Neutrophil (primary cell): ENCODE measurements around the gene GDF10.

ENCODE experiments used
- H3K27ac ChIP-seq: fragments of 200-600 bp; sonication (generic); 2 replicates; pipeline ENCODE4 v1.5.1; 2016; ENCODE audit warnings: mild to moderate bottlenecking, moderate library complexity
- H3K27me3 ChIP-seq: fragments of 200-600 bp; sonication (generic); 2 replicates; pipeline ENCODE4 v1.6.0; 2016; ENCODE audit warnings: mild to moderate bottlenecking
- H3K36me3 ChIP-seq: fragments of 200-600 bp; sonication (generic); 2 replicates; pipeline ENCODE4 v1.5.1; 2017
- H3K4me1 ChIP-seq, 2 experiments: fragments of 200-600 bp in 1 of 2; sonication (generic) in 1 of 2; 1 replicate in 1 of 2; 2 replicates in 1 of 2; pipeline versions ENCODE4 v1.5.1 to v1.6.1; 2013 to 2016; ENCODE audit warnings: low read depth in 1 of 2, low read length in 1 of 2, mild to moderate bottlenecking in 1 of 2, moderate library complexity in 1 of 2; ENCODE audit not compliant: control insufficient read depth in 1 of 2, insufficient read depth in 1 of 2
- H3K4me3 ChIP-seq, 2 experiments: fragments of 200-600 bp in 1 of 2; sonication (generic) in 1 of 2; 1 replicate in 1 of 2; 2 replicates in 1 of 2; pipeline ENCODE4 v1.5.1; 2013 to 2016; ENCODE audit warnings: low read depth in 1 of 2, low read length in 1 of 2, mild to moderate bottlenecking in 1 of 2, moderate library complexity in 1 of 2
- H3K9me3 ChIP-seq: fragments of 200-600 bp; sonication (generic); 2 replicates; pipeline ENCODE4 v1.5.1; 2016
- TF ChIP-seq, protein P1 (sequence below): fragments of 200-600 bp; sonication (generic); IDR thresholded peaks from 2 replicates; pipeline ENCODE4 v1.5.1; 2016; ENCODE audit warnings: antibody characterized with exemption

Gene GDF10

DNA sequence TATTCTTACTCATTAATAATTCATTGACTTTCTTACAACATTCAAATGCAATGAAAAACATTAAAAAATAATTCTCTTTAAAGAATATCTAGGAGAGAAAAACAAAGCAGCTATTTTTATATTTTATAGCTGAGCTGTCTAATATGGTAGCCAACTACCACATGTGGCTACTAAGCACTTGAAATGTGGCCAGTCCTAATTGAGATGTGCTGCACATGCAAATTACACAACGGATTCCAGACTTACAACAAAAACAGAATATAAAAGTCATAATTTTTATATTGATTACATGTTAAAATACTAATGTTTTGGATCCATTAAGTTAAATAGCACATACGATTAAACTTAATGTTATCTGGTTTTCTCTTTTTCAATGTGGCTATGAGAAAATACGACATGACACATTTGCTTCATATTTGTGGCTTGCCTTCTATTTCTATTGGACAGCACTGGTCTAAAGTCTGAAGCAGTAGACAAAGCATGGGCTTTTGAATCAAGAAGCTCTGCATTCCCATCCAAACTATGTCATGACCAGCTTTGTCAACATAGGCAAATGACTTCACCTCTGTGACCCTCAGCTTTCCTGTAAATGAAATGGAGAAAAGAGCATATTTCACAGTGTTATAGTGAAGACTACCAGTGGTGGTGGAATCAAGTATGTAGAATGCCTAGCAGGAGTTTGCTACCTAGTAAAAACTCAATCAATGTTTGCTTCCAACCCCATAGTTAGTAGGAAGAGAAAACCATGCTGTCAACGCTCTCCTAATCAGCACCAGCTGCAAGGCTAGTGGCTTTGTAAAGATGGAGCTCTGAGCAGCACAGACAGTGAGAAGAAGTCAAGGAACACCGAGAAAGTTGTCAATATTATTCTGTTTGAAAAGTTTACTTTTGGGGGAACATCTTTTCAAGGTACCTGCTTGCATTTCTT is 37.1 kb upstream of the GDF10 start:
- H3K4me1 ChIP-seq = peaks cover 49 to 54% of the 10 kb centered on the region in 2 experiments
- no peaks in the 10 kb centered on the region for H3K27me3 ChIP-seq
- no peaks in the 10 kb centered on the region for H3K9me3 ChIP-seq

DNA sequence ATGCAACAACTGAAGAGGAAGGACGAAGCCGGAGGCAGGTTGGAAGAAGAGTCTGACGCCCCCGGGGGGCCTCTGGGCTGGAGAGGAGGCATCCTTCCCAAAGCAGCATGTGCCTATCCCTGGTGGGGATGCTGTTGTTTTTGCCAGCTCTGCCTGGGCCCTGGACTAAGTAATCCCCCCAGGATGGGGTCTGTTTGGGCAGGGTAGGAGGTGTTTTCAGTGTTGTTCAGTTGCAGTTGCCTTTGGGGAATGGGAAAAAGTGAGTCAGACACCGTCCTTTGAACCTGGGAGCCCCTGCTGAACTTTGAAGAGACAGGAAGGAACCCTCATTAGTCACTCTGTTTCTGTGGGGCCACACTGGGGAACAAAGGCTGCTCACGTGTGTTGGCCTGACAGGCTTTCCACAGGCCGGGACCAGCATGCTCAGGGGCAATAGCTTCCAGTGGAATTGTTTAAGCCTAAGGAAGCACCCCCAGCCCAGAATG is 35.2 kb upstream of the GDF10 start:
- Histone ChIP-seq H3K4me3 (no peak overlapping the region), H3K9me3 (no peaks in the 10 kb centered on the region), H3K27ac (no peak overlapping the region), H3K27me3 (no peaks in the 10 kb centered on the region), H3K4me1 (peaks cover 29 to 35% of the 10 kb centered on the region in 2 experiments), H3K36me3 (no peaks in the 10 kb centered on the region)
- TF ChIP-seq, protein P1, sequence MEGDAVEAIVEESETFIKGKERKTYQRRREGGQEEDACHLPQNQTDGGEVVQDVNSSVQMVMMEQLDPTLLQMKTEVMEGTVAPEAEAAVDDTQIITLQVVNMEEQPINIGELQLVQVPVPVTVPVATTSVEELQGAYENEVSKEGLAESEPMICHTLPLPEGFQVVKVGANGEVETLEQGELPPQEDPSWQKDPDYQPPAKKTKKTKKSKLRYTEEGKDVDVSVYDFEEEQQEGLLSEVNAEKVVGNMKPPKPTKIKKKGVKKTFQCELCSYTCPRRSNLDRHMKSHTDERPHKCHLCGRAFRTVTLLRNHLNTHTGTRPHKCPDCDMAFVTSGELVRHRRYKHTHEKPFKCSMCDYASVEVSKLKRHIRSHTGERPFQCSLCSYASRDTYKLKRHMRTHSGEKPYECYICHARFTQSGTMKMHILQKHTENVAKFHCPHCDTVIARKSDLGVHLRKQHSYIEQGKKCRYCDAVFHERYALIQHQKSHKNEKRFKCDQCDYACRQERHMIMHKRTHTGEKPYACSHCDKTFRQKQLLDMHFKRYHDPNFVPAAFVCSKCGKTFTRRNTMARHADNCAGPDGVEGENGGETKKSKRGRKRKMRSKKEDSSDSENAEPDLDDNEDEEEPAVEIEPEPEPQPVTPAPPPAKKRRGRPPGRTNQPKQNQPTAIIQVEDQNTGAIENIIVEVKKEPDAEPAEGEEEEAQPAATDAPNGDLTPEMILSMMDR = no peak

More for the DNA sequence above, 37.1 kb upstream of the GDF10 start:
- no peak overlapping the region for H3K4me3 ChIP-seq
- H3K36me3 ChIP-seq = no peaks in the 10 kb centered on the region
- TF ChIP-seq, protein P1 = no peak
- H3K27ac ChIP-seq = no peak overlapping the region

DNA sequence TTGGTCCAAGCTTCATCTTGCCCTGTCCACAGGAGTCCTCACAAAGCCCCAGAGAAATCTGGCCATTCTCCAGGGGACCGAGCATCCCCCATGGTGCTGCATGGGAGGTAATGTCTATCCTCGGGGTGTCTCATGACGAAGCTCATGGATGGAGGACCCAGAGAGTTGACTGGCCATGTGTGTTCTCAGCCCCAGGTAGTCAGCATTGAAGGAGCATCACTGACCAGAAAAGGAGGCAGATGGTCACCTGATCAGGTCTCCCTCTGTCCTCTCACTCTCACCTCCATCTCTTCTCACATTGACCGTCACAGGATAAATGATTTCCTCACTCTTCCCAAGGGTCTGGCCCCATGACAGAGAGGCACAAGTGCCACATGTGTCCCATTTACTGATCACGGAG is 33.4 kb upstream of the GDF10 start:
- no peak overlapping the region for H3K4me3 ChIP-seq
- no peaks in the 10 kb centered on the region for H3K36me3 ChIP-seq
- peaks cover 12 to 17% of the 10 kb centered on the region in 2 experiments for H3K4me1 ChIP-seq
- H3K9me3 ChIP-seq = no peaks in the 10 kb centered on the region
- TF ChIP-seq, protein P1 = no peak
- H3K27me3 ChIP-seq = no peaks in the 10 kb centered on the region
- H3K27ac ChIP-seq = no peak overlapping the region

DNA sequence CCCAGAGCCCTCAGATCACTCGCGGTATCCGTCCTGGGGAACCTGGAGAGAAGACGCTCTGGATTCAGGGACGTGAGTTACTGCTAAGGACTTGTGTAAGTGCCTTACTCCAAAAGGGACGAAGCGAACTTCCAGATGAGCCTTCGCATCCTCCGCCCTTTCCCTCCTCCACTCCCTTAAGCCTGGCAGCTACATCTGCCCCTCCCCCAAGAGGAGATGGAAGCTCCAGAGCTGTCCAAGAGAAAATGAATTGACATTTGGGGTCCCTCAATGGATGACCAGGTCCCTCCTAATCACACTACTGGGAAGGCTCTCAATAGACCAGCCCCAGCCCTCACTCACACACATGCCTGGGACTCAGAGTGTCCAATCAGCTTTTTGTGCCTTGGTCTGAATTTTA is 31.3 kb upstream of the GDF10 start:
- TF ChIP-seq, protein P1 = no peak
- H3K9me3 ChIP-seq = no peaks in the 10 kb centered on the region
- no peaks in the 10 kb centered on the region for H3K4me1 ChIP-seq
- no peak overlapping the region for H3K27ac ChIP-seq
- no peak overlapping the region for H3K4me3 ChIP-seq
- no peaks in the 10 kb centered on the region for H3K36me3 ChIP-seq
- no peaks in the 10 kb centered on the region for H3K27me3 ChIP-seq

DNA sequence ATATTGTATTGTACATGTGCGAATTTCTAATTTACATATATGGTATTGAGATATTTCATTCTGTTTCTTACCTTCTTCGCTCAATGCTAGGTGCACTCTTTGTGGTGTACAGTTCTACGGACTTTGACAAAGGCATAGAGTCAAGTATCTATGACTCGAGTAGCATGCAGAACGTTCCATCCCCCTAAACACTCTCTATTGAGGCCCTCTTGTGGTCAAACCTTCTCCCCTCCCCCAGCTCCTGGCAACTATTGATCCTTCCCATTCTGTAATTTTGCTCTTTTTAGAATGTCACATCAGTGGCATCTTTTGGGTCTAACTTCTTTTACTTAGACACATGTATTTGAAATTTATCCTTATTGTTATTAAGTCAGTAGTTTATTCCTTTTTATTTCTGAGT is 30.7 kb upstream of the GDF10 start:
- no peaks in the 10 kb centered on the region for H3K36me3 ChIP-seq
- H3K27me3 ChIP-seq = no peaks in the 10 kb centered on the region
- H3K4me1 ChIP-seq = no peaks in the 10 kb centered on the region
- TF ChIP-seq, protein P1 = no peak
- no peaks in the 10 kb centered on the region for H3K9me3 ChIP-seq
- no peak overlapping the region for H3K4me3 ChIP-seq
- H3K27ac ChIP-seq = no peak overlapping the region
